Endodermal cell (in vitro differentiated cells): ENCODE data around the gene CIBAR2. TPM values are rescaled to one million over a fixed set of nuclear protein-coding genes. Genes with fewer than 3 reads are reported as not detected.

Experiments used
- DNase-seq: peaks from one replicate; pipeline ENCODE4 v3.0.0-alpha.2; 2017
- H3K27ac ChIP-seq: 2 replicates; pipeline ENCODE4 v1.5.1; 2013; ENCODE audit warnings: mild to moderate bottlenecking, low read depth, low read length, moderate library complexity
- H3K27me3 ChIP-seq: 2 replicates; pipeline ENCODE4 v1.6.1; 2013; ENCODE audit warnings: mild to moderate bottlenecking, low read length, moderate library complexity; ENCODE audit not compliant: insufficient read depth, control insufficient read depth, poor library complexity, severe bottlenecking
- H3K36me3 ChIP-seq: 2 replicates; pipeline ENCODE4 v1.7.0; 2013; ENCODE audit warnings: mild to moderate bottlenecking, low read length, moderate library complexity; ENCODE audit not compliant: control insufficient read depth, insufficient read depth
- H3K4me1 ChIP-seq: one replicate; pipeline ENCODE4 v1.7.0; 2013; ENCODE audit warnings: low read length; ENCODE audit not compliant: control insufficient read depth, insufficient read depth
- H3K4me3 ChIP-seq: 2 replicates; pipeline ENCODE4 v1.5.1; 2013; ENCODE audit warnings: mild to moderate bottlenecking, low read length, moderate library complexity
- H3K9ac ChIP-seq: 2 replicates; pipeline ENCODE4 v1.6.1; 2013; ENCODE audit warnings: mild to moderate bottlenecking, low read length, moderate library complexity; ENCODE audit not compliant: poor library complexity, severe bottlenecking; ENCODE audit errors: extremely low read depth
- H3K9me3 ChIP-seq: 2 replicates; pipeline ENCODE4 v1.6.1; 2013; ENCODE audit warnings: mild to moderate bottlenecking, low read length, moderate library complexity; ENCODE audit not compliant: control insufficient read depth
- H3K27ac Mint-ChIP-seq: 2 replicates; pipeline ENCODE4 v1.8.0; 2020; ENCODE audit warnings: mixed read lengths
- H3K27me3 Mint-ChIP-seq: 2 replicates; pipeline ENCODE4 v1.8.0; 2021; ENCODE audit warnings: mild to moderate bottlenecking, mixed read lengths; ENCODE audit not compliant: insufficient read depth
- H3K36me3 Mint-ChIP-seq: 2 replicates; pipeline ENCODE4 v1.8.0; 2020; ENCODE audit warnings: low read depth, mixed read lengths
- H3K4me1 Mint-ChIP-seq: 2 replicates; pipeline ENCODE4 v1.8.0; 2020; ENCODE audit warnings: mixed read lengths
- H3K4me3 Mint-ChIP-seq: 2 replicates; pipeline ENCODE4 v1.8.0; 2020; ENCODE audit warnings: mild to moderate bottlenecking, moderate library complexity, mixed read lengths
- H3K9me3 Mint-ChIP-seq: 2 replicates; pipeline ENCODE4 v1.8.0; 2020; ENCODE audit warnings: mild to moderate bottlenecking, mixed read lengths
- WGBS, 2 experiments: methylation state at CpG; one replicate each; pipeline versions ENCODE4 v1.1.5 to v1.1.7; 2013; ENCODE audit warnings: missing lambda C conversion rate in 2 of 2, mixed read lengths in 1 of 2; ENCODE audit not compliant: insufficient coverage in 1 of 2, insufficient read length in 1 of 2; 5-methylcytosine and 5-hydroxymethylcytosine counted together
- total RNA-seq, 2 donors: library from RNA; stranded (reverse); fragmentation: NEBNext Ultra II Directional in 1 of 2; extraction: Animal tissue kit (Norgen Biotek cat#: 25700) in 1 of 2; gene quantifications; 2 replicates in 1 of 2; 3 replicates in 1 of 2; pipeline ENCODE4 v1.2.1, GENCODE V29; 2021
- TF ChIP-seq, protein P1 (sequence below): fragments of 200-600 bp; sonication (generic); conservative IDR thresholded peaks from 2 replicates; pipeline ENCODE4 v1.5.0; 2021; ENCODE audit warnings: antibody characterized with exemption, mild to moderate bottlenecking

The CIBAR2 gene
- total RNA-seq, 2 donors from 2014 or later = not detected

DNA sequence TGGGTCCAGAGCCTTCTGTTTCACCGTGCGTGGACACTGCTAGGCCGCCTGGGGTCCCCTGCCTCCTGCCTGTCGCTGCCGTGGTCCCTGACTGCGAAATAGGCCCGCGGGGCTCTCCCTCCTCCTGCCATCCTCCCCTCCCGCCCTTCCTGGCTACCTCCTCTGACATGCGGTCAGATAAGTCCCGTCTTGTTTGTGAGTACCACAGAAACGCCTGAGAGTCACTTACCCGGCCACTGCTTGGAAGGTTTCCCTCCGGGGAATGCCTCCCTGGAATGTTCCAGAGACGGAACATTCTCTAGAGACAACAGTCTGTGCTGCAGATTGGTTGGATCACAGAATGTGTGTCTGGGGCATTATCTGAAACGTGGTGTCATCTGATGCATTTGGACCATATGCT, 22.7 kb downstream of the CIBAR2 start:
- H3K9me3 ChIP-seq = no peaks in the 10 kb centered on the region
- Mint-ChIP-seq H3K4me3 (no peak overlapping the region), H3K27ac (no peak overlapping the region), H3K27me3 (peaks cover 5% of the 10 kb centered on the region), H3K4me1 (no peaks in the 10 kb centered on the region), H3K9me3 (no peaks in the 10 kb centered on the region), H3K36me3 (no peaks in the 10 kb centered on the region)
- TF ChIP-seq, protein P1, sequence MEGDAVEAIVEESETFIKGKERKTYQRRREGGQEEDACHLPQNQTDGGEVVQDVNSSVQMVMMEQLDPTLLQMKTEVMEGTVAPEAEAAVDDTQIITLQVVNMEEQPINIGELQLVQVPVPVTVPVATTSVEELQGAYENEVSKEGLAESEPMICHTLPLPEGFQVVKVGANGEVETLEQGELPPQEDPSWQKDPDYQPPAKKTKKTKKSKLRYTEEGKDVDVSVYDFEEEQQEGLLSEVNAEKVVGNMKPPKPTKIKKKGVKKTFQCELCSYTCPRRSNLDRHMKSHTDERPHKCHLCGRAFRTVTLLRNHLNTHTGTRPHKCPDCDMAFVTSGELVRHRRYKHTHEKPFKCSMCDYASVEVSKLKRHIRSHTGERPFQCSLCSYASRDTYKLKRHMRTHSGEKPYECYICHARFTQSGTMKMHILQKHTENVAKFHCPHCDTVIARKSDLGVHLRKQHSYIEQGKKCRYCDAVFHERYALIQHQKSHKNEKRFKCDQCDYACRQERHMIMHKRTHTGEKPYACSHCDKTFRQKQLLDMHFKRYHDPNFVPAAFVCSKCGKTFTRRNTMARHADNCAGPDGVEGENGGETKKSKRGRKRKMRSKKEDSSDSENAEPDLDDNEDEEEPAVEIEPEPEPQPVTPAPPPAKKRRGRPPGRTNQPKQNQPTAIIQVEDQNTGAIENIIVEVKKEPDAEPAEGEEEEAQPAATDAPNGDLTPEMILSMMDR = no peak
- H3K36me3 ChIP-seq = no peaks in the 10 kb centered on the region
- H3K27me3 ChIP-seq = no peaks in the 10 kb centered on the region
- no peak overlapping the region for H3K4me3 ChIP-seq
- DNase-seq = no peak
- WGBS, 2 experiments = 91 to 92% methylated on average over 14 to 16 of the region's 16 CpGs
- no peak overlapping the region for H3K9ac ChIP-seq
- peaks cover 2% of the 10 kb centered on the region for H3K4me1 ChIP-seq
- H3K27ac ChIP-seq = no peak overlapping the region

DNA sequence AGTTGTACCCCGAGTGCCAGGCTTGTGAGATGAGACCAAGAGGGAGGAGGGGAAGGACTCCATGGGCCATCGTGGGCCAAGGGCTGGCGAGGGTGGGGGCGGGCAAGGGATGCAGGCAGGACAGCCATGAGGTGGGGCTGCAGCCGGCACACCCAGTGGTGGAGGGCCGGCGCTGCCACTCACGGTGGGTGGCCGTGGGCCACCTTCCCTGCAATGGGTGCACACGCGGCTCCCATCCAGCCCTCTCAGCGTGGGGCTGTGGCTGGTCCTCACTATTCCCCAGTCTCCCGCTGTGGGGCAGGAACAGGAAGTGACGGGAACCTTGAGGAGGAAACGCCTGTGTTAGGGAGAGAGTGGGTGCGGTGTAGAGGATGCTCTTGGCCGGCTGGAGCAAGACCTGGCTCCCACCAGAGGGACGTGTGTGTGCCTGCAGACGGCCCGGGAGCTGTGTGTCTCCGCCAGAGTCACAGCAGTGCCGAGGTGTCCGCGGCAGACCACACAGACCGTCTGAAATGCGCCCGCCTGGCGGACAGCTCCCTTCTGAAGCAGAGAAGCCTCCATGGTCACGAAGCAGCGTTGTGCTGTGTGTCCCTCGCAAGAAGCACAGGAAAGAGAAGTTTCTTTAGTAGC, 23.6 kb downstream of the CIBAR2 start:
- TF ChIP-seq, protein P1 = no peak
- no peak overlapping the region for H3K9ac ChIP-seq
- no peaks in the 10 kb centered on the region for H3K36me3 ChIP-seq
- H3K9me3 ChIP-seq = no peaks in the 10 kb centered on the region
- Mint-ChIP-seq H3K4me1 (peaks cover under 1% of the 10 kb centered on the region), H3K36me3 (no peaks in the 10 kb centered on the region), H3K27me3 (peaks cover 8% of the 10 kb centered on the region), H3K4me3 (no peak overlapping the region), H3K9me3 (no peaks in the 10 kb centered on the region), H3K27ac (no peak overlapping the region)
- peak overlapping the region; percentile 22 for H3K27ac ChIP-seq
- no peak overlapping the region for H3K4me3 ChIP-seq
- H3K27me3 ChIP-seq = no peaks in the 10 kb centered on the region
- 89 to 92% methylated on average over 18 to 31 of the region's 31 CpGs for WGBS, 2 experiments
- DNase-seq = no peak
- peaks cover 2% of the 10 kb centered on the region for H3K4me1 ChIP-seq

GRCh38 chr16:85087899-85088569, 24.2 kb downstream of the CIBAR2 start:
- peaks cover 2% of the 10 kb centered on the region for H3K4me1 ChIP-seq
- Mint-ChIP-seq H3K27ac (no peak overlapping the region), H3K9me3 (no peaks in the 10 kb centered on the region), H3K36me3 (no peaks in the 10 kb centered on the region), H3K27me3 (peaks cover 13% of the 10 kb centered on the region), H3K4me3 (no peak overlapping the region), H3K4me1 (peaks cover 7% of the 10 kb centered on the region)
- no peaks in the 10 kb centered on the region for H3K9me3 ChIP-seq
- no peaks in the 10 kb centered on the region for H3K36me3 ChIP-seq
- WGBS, 2 experiments = 93 to 96% methylated on average over 20 to 21 of the region's 21 CpGs
- no peak for DNase-seq
- no peak overlapping the region for H3K4me3 ChIP-seq
- TF ChIP-seq, protein P1 = no peak
- H3K27ac ChIP-seq = no peak overlapping the region
- H3K9ac ChIP-seq = no peak overlapping the region
- H3K27me3 ChIP-seq = peaks cover 6% of the 10 kb centered on the region
